ENCODE measurements around the gene SMAP2. TPM values are rescaled to one million over a fixed set of nuclear protein-coding genes. Genes with fewer than 3 reads are reported as not detected.
"Not testable (repeated sequence)": the region's sequence is repeated elsewhere in the genome, so short reads cannot be mapped to it uniquely, and the experiment has no call there.

SMAP2 gene
- total RNA-seq, 2 donors from 2014 or later, result 487 to 586 TPM

GRCh38 chr1:40388456-40389321, 15.2 kb downstream of the SMAP2 start:
- Mint-ChIP-seq H3K4me3 (peak overlapping the region; percentile 86 to 98), H3K36me3 (ENCODE audit: insufficient read depth in 2 of 2) (peaks cover 41 to 57% of the 10 kb centered on the region in 2 donors), H3K4me1 (ENCODE audit: low read depth) (peaks cover 92% of the 10 kb centered on the region), H3K27ac (peak overlapping the region; percentile 99)
- H3K9me3 Mint-ChIP-seq; ATAC-seq (replicated peaks in 1 of 2); H3K27me3 Mint-ChIP-seq (ENCODE audit: low read depth): not testable (repeated sequence)
- peak; percentile 33 to 56 for DNase-seq

- H3K27me3 Mint-ChIP-seq (ENCODE audit: low read depth), result no peaks in the 10 kb centered on the region
- H3K4me1 Mint-ChIP-seq (ENCODE audit: low read depth), result peaks cover 92% of the 10 kb centered on the region
- H3K27ac Mint-ChIP-seq, result peak overlapping the region; percentile 99
- H3K9me3 Mint-ChIP-seq, result no peaks in the 10 kb centered on the region
- peaks cover 37 to 52% of the 10 kb centered on the region in 2 donors for H3K36me3 Mint-ChIP-seq (ENCODE audit: insufficient read depth in 2 of 2)
- no peak for ATAC-seq (replicated peaks in 1 of 2)
- DNase-seq, result no peak
- peak overlapping the region; percentile 86 to 98 for H3K4me3 Mint-ChIP-seq
Measured at GRCh38 chr1:40389322-40389803, 15.8 kb downstream of the SMAP2 start.

- DNase-seq (no peak), ATAC-seq (replicated peaks in 1 of 2) (no peak)
- Mint-ChIP-seq H3K9me3 (no peaks in the 10 kb centered on the region), H3K4me1 (ENCODE audit: low read depth) (peaks cover 92% of the 10 kb centered on the region), H3K27me3 (ENCODE audit: low read depth) (no peaks in the 10 kb centered on the region), H3K4me3 (peak overlapping the region; percentile 86 to 98), H3K27ac (peak overlapping the region; percentile 91), H3K36me3 (ENCODE audit: insufficient read depth in 2 of 2) (peaks cover 34 to 53% of the 10 kb centered on the region in 2 donors)
Measured at GRCh38 chr1:40389871-40390560, 16.5 kb downstream of the SMAP2 start.

- Mint-ChIP-seq H3K4me1 (ENCODE audit: low read depth) (peaks cover 92% of the 10 kb centered on the region), H3K27ac (peak overlapping the region; percentile 91), H3K36me3 (ENCODE audit: insufficient read depth in 2 of 2) (peaks cover 33 to 51% of the 10 kb centered on the region in 2 donors), H3K27me3 (ENCODE audit: low read depth) (no peaks in the 10 kb centered on the region), H3K9me3 (no peaks in the 10 kb centered on the region), H3K4me3 (peak overlapping the region; percentile 86 to 98)
- ATAC-seq (replicated peaks in 1 of 2) (no peak), DNase-seq (no peak)
Measured at GRCh38 chr1:40390857-40391256, 17.3 kb downstream of the SMAP2 start.

DNA sequence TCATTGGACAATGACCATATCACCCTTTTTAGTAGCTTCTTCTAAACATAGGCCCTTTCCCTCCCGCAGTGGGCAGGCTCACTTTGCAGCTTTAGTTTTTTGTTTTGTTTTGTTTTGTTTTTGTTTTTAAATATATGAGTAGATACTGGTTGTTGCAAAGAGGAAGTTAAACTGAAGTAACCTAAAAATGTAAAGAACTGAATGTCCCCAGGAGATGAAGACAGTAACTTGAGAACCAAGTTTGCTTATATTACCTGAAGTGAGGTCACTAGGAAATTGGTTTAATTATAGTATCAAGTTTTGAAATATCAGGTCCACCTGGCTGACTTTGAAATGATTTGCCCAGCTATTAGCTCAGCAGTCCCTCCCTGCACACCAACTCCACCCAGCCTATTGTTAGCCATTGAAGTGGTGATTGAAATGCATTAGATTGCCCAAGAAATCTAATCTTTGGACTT, 18.2 kb downstream of the SMAP2 start:
- peak overlapping the region; percentile 86 to 98 for H3K4me3 Mint-ChIP-seq
- no peaks in the 10 kb centered on the region for H3K9me3 Mint-ChIP-seq
- DNase-seq (no peak), ATAC-seq (replicated peaks in 1 of 2) (no peak)
- peaks cover 30 to 48% of the 10 kb centered on the region in 2 donors for H3K36me3 Mint-ChIP-seq (ENCODE audit: insufficient read depth in 2 of 2)
- H3K27me3 Mint-ChIP-seq (ENCODE audit: low read depth), result no peaks in the 10 kb centered on the region
- H3K27ac Mint-ChIP-seq, result peak overlapping the region; percentile 91
- peaks cover 94% of the 10 kb centered on the region for H3K4me1 Mint-ChIP-seq (ENCODE audit: low read depth)

- no peak for DNase-seq
- H3K4me1 Mint-ChIP-seq (ENCODE audit: low read depth), result peaks cover 94% of the 10 kb centered on the region
- H3K27me3 Mint-ChIP-seq (ENCODE audit: low read depth), result no peaks in the 10 kb centered on the region
- ATAC-seq (replicated peaks in 1 of 2), result no peak
- H3K36me3 Mint-ChIP-seq (ENCODE audit: insufficient read depth in 2 of 2), result peaks cover 31 to 48% of the 10 kb centered on the region in 2 donors
- no peaks in the 10 kb centered on the region for H3K9me3 Mint-ChIP-seq
- H3K4me3 Mint-ChIP-seq, result peak overlapping the region; percentile 22 to 98
- H3K27ac Mint-ChIP-seq, result peak overlapping the region; percentile 91
Measured at GRCh38 chr1:40392221-40392620, 18.7 kb downstream of the SMAP2 start.

DNA sequence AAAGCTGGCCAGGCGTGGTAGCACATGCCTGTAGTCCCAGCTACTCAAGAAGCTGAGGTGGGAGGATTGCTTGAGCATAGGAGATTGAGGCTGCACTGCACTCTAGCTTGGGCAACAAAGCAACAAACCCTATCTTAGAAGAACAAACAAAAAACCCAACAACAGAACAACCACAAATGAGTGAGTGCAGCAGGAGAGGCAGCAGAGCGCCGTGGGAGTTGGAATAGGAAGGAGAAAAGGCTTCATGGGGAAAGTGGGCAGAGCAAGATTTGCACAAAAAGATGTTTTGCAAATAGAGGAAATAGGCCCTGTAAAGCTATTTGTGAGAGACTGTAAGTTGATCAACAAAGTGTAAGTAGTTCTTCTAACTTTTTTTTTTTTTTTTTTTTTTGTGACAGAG, 19.6 kb downstream of the SMAP2 start:
- Mint-ChIP-seq H3K4me1 (ENCODE audit: low read depth) (peaks cover 100% of the 10 kb centered on the region), H3K9me3 (no peaks in the 10 kb centered on the region), H3K27me3 (ENCODE audit: low read depth) (no peaks in the 10 kb centered on the region), H3K27ac (peak overlapping the region; percentile 54), H3K4me3 (peak overlapping the region; percentile 56 to 71), H3K36me3 (ENCODE audit: insufficient read depth in 2 of 2) (peaks cover 31 to 47% of the 10 kb centered on the region in 2 donors)
- DNase-seq (no peak), ATAC-seq (replicated peaks in 1 of 2) (no peak)

DNA sequence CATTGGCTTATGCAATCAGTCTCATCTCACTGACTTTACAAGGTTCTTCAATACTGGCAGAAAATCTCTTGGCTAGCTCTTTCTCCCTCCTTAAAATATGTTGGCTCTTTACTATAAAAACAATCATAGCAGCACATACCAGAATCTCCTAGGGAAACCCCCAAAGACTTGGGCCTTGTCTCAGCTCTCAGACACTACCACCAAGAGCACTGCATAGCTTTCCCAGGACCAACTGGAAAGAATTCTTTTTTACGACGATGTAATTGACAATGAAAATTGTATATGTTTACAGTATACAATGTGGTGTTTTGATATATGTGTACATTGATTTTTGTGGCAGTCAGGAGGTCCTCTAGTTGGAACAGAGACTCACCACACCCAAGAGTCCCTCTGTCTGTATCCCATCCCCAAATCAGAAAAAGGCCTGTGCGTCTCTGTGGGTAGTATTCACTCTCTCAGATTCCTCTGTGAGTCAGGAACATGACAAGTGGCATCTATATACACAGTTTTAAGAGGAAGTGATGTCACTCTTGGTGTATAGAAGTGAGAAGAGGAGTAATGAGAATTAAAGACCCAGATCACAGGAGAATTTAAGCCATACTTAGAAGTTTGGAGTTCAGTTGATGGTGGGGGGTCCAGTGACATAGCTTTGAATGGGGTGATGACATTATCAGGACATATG, 21.1 kb downstream of the SMAP2 start:
- H3K4me3 Mint-ChIP-seq, result peak overlapping the region; percentile 71 to 93
- peaks cover 96% of the 10 kb centered on the region for H3K4me1 Mint-ChIP-seq (ENCODE audit: low read depth)
- peaks cover 20 to 38% of the 10 kb centered on the region in 2 donors for H3K36me3 Mint-ChIP-seq (ENCODE audit: insufficient read depth in 2 of 2)
- peak overlapping the region; percentile 100 for H3K27ac Mint-ChIP-seq
- ATAC-seq (replicated peaks in 1 of 2) (peak; percentile 90 to 95), DNase-seq (peak; percentile 59 to 61)
- no peaks in the 10 kb centered on the region for H3K9me3 Mint-ChIP-seq
- no peaks in the 10 kb centered on the region for H3K27me3 Mint-ChIP-seq (ENCODE audit: low read depth)

DNA sequence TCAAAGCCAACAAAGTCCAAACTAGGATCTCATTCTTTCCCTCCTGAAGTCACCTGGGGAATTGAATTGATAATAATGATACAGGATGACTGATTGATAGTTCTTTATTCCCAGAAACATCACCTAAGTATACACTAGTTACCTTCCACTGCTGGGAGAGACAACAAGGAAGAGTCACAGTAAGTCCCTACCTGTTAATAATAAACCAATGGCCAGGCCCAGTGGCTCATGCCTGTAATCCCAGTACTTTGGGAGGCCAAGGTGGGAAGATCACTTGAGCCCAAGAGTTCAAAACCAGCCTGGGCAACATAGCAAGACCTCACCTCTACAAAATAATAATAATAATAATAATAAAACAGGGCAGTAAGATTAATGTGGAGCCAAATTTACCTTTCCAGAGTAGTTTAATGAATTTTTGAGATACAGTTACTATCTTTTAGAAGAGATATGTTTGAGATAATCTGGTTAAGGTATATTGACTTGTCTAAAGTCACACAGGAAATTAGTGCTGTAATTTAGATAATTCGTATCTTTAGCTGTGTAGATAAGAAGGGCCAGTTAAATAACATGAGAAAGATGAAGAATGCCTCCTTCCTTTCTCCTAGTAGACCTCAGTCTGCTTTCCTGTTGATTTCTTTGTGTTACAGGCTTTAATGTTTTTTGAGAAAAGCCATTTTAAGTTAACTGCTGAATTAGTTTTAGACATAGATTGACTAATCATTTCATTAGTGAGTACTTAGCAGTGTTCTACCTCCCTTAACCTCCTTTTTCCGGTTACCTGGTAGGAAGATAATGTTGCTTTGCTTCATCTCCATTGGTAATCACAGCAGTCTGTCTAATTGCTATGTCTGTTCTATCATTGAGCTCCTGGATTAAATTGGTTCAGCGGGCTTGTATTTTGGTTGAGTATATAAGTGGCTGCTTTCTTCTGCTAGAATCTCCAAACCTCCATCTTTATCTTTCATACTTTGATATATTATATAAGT, 22.0 kb downstream of the SMAP2 start:
- Mint-ChIP-seq H3K27me3 (ENCODE audit: low read depth) (no peaks in the 10 kb centered on the region), H3K27ac (peak overlapping the region; percentile 100), H3K4me3 (peak overlapping the region; percentile 71 to 93), H3K9me3 (peaks cover 0 to 2% of the 10 kb centered on the region in 2 donors), H3K4me1 (ENCODE audit: low read depth) (peaks cover 96% of the 10 kb centered on the region), H3K36me3 (ENCODE audit: insufficient read depth in 2 of 2) (peaks cover 20 to 39% of the 10 kb centered on the region in 2 donors)
- ATAC-seq (replicated peaks in 1 of 2), result no peak
- DNase-seq, result no peak

GRCh38 chr1:40396420-40396819, 22.9 kb downstream of the SMAP2 start:
- DNase-seq (no peak), ATAC-seq (replicated peaks in 1 of 2) (no peak)
- Mint-ChIP-seq H3K27me3 (ENCODE audit: low read depth) (no peaks in the 10 kb centered on the region), H3K4me1 (ENCODE audit: low read depth) (peaks cover 95% of the 10 kb centered on the region), H3K36me3 (ENCODE audit: insufficient read depth in 2 of 2) (peaks cover 17 to 31% of the 10 kb centered on the region in 2 donors), H3K4me3 (peak overlapping the region; percentile 48 to 93), H3K9me3 (peaks cover 0 to 2% of the 10 kb centered on the region in 2 donors), H3K27ac (peak overlapping the region; percentile 100)

- Mint-ChIP-seq H3K4me1 (ENCODE audit: low read depth) (peaks cover 95% of the 10 kb centered on the region), H3K9me3 (peaks cover 0 to 2% of the 10 kb centered on the region in 2 donors), H3K4me3 (peak overlapping the region; percentile 33 to 93), H3K27me3 (ENCODE audit: low read depth) (no peaks in the 10 kb centered on the region), H3K36me3 (ENCODE audit: insufficient read depth in 2 of 2) (peaks cover 20 to 34% of the 10 kb centered on the region in 2 donors), H3K27ac (peak overlapping the region; percentile 100)
- ATAC-seq (replicated peaks in 1 of 2), result no peak
- DNase-seq, result no peak
Measured at GRCh38 chr1:40397258-40397657, 23.7 kb downstream of the SMAP2 start.
